ENCODE data around the gene ZDHHC14. TPM values are rescaled to one million over a fixed set of nuclear protein-coding genes. Genes with fewer than 3 reads are reported as not detected.
A peak's percentile ranks its signal among the peaks of the same experiment; 100 is the strongest.

The ZDHHC14 gene
- total and polyA plus RNA-seq, 8 donors = 3.4 to 25.7 (median 7.4) TPM

DNA sequence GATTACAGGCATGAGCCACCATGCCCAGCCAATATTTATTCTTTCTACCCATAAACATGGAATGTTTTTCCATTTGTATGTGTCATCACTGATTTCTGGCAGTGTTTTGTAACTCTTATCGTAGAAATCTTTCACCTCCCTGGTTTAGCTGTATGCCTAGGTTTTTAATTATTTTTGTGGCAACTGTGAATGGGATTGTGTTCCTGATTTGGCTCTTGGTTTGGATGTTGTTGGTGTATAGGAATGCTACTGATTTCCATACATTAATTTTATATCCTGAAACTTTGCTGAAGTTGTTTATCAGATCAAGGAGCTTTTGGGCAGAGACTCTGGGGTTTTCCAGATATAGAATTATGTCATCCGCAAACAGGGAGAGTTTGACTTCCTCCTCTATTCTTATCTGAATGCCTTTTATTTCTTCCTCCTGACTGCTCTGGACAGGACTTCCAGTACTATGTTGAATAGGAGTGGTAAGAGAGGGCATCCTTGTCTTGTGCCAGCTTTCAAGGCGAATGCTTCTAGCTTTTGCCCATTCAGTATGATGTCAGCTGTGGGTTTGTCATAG lies 198.6 kb downstream of the ZDHHC14 start:
- Histone ChIP-seq H3K27ac (peak overlapping the region in 2 of 5 donors; percentile 27 to 63), H3K4me1 (peaks cover 0 to 11% (median 4%) of the 10 kb centered on the region in 4 donors), H3K27me3 (no peaks in the 10 kb centered on the region), H3K36me3 (no peaks in the 10 kb centered on the region), H3K4me3 (no peak overlapping the region), H3K9me3 (peaks cover 0 to 6% (median 0%) of the 10 kb centered on the region in 4 donors)
- intact Hi-C loops (cut with DNase I; ENCODE audit: low total_unique reads) = no loop called here
- no peak for DNase-seq
- TF ChIP-seq, protein P1, sequence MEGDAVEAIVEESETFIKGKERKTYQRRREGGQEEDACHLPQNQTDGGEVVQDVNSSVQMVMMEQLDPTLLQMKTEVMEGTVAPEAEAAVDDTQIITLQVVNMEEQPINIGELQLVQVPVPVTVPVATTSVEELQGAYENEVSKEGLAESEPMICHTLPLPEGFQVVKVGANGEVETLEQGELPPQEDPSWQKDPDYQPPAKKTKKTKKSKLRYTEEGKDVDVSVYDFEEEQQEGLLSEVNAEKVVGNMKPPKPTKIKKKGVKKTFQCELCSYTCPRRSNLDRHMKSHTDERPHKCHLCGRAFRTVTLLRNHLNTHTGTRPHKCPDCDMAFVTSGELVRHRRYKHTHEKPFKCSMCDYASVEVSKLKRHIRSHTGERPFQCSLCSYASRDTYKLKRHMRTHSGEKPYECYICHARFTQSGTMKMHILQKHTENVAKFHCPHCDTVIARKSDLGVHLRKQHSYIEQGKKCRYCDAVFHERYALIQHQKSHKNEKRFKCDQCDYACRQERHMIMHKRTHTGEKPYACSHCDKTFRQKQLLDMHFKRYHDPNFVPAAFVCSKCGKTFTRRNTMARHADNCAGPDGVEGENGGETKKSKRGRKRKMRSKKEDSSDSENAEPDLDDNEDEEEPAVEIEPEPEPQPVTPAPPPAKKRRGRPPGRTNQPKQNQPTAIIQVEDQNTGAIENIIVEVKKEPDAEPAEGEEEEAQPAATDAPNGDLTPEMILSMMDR (IDR thresholded peaks at IDR 0.05) = no peak
- TF ChIP-seq POLR2A (IDR thresholded peaks at IDR 0.05) (no peak), EP300 (IDR thresholded peaks at IDR 0.05) (no peak), POLR2AphosphoS5 (IDR thresholded peaks at IDR 0.05) (no peak)
- 52 to 64% (median 56%) methylated on average over 3 of the region's 3 CpGs for WGBS, 5 donors

DNA sequence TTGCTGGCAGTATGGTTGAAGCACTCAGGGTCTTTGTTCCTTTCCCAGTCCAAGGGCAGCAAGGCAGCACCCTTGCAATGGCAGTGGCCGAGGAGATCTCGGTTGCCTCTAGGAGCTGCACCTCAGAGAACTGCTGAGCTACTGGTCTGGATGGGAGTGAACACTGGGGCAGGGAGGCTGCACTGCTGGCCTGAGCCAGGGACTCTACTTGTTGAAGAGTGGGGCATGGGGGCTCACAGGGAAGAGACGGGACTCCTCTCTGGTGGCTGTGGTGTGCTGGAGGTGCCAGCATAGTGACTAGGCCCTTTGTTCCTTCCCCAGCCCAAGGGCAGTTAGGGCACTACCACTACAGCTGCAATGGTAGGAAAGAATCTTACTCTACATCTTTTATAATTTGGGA lies 203.0 kb downstream of the ZDHHC14 start:
- 96 to 98% (median 97%) methylated on average over 3 of the region's 3 CpGs for WGBS, 5 donors
- TF ChIP-seq, protein P1 (IDR thresholded peaks at IDR 0.05) = no peak
- TF ChIP-seq POLR2AphosphoS5 (IDR thresholded peaks at IDR 0.05) (no peak), EP300 (IDR thresholded peaks at IDR 0.05) (no peak), POLR2A (IDR thresholded peaks at IDR 0.05) (no peak)
- H3K9me3 ChIP-seq = peaks cover 0 to 6% (median 0%) of the 10 kb centered on the region in 4 donors
- H3K4me1 ChIP-seq = peaks cover 7 to 33% (median 20%) of the 10 kb centered on the region in 4 donors
- no peak overlapping the region for H3K27ac ChIP-seq
- intact Hi-C loops (cut with DNase I; ENCODE audit: low total_unique reads) = no loop called here
- H3K4me3 ChIP-seq = no peak overlapping the region
- no peaks in the 10 kb centered on the region for H3K27me3 ChIP-seq
- no peak for DNase-seq
- H3K36me3 ChIP-seq = no peaks in the 10 kb centered on the region

DNA sequence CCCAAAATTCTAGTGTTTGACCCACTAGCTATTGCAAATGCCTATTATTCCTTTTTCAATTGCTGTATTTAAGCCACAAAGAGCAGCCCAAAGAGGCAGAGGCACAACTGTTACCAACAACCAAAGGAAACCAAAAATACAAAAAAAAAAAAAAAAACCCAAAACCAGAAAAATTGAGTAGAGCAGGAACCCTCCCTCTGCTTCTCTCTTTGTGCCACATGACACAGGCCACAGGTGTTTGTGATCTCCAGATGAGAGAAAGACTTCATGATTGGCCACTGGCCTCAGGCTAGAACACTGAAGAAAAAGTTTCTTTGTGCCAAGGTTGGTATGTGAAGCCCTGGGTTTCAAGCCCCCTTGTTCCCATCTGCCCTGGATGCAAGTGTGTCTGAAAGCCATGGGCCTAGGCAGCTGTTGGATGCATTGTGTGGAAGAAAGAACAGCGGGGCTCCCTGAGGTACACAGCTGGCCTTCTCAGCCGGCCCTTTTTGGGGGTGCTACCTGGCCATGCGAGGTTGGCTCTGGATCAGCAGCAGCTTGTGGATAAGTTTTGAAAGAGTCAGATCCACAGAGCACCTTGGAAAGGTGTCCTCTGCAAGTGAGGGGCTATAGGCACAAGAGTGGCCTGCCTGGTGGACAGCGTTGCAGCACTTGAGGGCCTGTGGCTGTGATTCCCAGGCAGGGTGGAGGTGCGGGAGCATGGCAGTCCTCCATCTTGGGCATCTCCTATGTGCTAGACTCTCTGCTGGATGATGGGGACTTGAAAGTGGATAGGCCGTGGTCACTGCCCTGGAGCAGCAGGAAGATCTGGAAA lies 204.5 kb downstream of the ZDHHC14 start:
- TF ChIP-seq EP300 (IDR thresholded peaks at IDR 0.05) (no peak), POLR2A (IDR thresholded peaks at IDR 0.05) (no peak), POLR2AphosphoS5 (IDR thresholded peaks at IDR 0.05) (no peak)
- TF ChIP-seq, protein P1 (IDR thresholded peaks at IDR 0.05) = no peak
- 88 to 100% (median 95%) methylated on average over 5 to 6 of the region's 6 CpGs for WGBS, 5 donors
- Histone ChIP-seq H3K9me3 (peaks cover 0 to 16% (median 8%) of the 10 kb centered on the region in 4 donors), H3K27me3 (no peaks in the 10 kb centered on the region), H3K4me1 (peaks cover 7 to 22% (median 16%) of the 10 kb centered on the region in 4 donors), H3K4me3 (no peak overlapping the region), H3K36me3 (no peaks in the 10 kb centered on the region), H3K27ac (no peak overlapping the region)
- intact Hi-C loops (cut with DNase I; ENCODE audit: low total_unique reads) = no loop called here
- no peak for DNase-seq

DNA sequence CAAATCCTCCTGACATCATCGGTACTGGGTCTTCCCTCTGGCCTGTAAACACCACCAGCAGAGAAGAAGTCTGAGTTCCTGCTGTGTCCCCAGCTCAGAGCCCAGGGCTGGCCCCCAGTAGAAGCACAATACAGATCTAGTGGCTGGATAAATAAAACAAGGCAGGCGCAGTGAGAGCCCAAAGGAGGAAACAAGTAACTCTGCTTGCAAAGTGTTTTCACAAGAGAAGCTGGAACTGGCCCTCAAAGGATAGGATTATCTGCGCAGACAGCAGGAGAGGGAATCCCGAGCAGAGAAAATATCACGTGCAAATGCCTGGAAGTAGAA lies 205.1 kb downstream of the ZDHHC14 start:
- TF ChIP-seq EP300 (IDR thresholded peaks at IDR 0.05) (no peak), POLR2AphosphoS5 (IDR thresholded peaks at IDR 0.05) (no peak), POLR2A (IDR thresholded peaks at IDR 0.05) (no peak)
- TF ChIP-seq, protein P1 (IDR thresholded peaks at IDR 0.05) = no peak

More for the DNA sequence above, 205.1 kb downstream of the ZDHHC14 start:
- Histone ChIP-seq H3K4me1 (peaks cover 7 to 22% (median 16%) of the 10 kb centered on the region in 4 donors), H3K4me3 (no peak overlapping the region), H3K27me3 (no peaks in the 10 kb centered on the region), H3K36me3 (no peaks in the 10 kb centered on the region), H3K27ac (no peak overlapping the region), H3K9me3 (peaks cover 0 to 17% (median 9%) of the 10 kb centered on the region in 4 donors)
- 59 to 75% (median 61%) methylated on average over 5 of the region's 5 CpGs for WGBS, 5 donors
- no peak for DNase-seq
- intact Hi-C loops (cut with DNase I; ENCODE audit: low total_unique reads) = no loop called here
